GM19324 (cell line): ENCODE data around the gene FZD7.

Source experiments
- ATAC-seq: cut with Tn5 transposase; IDR thresholded peaks from one replicate; pipeline ENCODE4 v1.9.1; 2021; ENCODE audit warnings: mild to moderate bottlenecking, moderate library complexity; ENCODE audit not compliant: unreplicated experiment, low FRiP score

Gene FZD7

GRCh38 chr2:202033317-202034248 lies at the start of gene FZD7:
Gene FZD7, plus strand, starts transcription at chr2:202033855. Its CDS starts 793 bp downstream, at chr2:202034648.
- peak; percentile 84 for ATAC-seq

DNA sequence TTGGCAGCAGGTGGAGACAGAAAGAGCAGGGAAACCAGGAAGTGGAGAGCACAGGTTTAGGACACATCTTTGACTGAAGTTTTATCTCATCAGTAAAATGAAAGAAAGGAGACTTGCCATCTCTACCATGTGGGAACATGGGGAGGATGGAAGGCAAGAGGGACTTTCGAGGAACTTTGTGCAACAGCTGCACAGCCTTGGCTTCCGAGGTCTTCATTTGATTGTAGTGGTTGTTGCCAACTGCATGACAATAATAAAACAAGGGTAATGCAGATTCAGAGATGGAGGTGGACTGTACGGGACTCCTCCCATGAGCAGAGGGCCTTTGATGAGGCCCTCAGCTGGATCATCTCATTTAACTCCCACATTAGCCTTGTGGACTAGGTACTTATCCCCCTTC lies 49.3 kb upstream of the FZD7 start:
- ATAC-seq: no peak

DNA sequence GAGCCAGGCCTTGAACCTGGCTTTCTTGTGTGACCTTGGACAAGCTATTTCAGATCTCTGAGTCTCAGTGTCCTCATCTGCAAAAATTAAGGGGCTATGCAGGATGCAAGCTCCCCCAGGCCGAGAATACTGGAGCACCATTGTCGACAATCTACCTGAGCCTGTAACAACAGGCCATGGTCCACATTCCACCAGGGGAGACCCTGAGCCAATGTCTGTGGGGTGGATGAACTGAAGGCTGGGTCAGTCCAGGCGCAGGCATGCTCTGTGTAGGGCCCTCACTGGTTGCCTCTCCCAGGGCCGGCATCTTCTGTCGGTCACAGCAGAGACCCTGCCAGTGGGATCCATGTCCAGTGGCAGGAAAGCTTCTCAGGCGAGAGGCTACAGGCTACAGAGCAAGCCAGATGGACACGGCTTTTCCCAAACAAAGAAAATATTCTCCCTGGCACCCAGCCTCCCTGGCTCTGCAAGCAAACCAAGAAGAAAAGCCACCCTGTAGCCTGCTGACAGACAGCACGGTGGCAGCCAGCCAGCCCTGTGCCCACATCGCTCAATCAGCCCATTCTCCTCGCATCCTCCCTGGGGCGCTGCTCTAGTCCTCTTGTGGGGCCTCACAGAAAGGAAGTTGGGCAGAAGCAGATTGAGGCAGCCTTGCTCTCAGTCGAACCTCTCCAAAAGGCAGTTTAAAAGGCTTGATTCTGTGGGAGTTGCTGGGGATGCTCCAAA lies 48.7 kb upstream of the FZD7 start:
- no peak for ATAC-seq

DNA sequence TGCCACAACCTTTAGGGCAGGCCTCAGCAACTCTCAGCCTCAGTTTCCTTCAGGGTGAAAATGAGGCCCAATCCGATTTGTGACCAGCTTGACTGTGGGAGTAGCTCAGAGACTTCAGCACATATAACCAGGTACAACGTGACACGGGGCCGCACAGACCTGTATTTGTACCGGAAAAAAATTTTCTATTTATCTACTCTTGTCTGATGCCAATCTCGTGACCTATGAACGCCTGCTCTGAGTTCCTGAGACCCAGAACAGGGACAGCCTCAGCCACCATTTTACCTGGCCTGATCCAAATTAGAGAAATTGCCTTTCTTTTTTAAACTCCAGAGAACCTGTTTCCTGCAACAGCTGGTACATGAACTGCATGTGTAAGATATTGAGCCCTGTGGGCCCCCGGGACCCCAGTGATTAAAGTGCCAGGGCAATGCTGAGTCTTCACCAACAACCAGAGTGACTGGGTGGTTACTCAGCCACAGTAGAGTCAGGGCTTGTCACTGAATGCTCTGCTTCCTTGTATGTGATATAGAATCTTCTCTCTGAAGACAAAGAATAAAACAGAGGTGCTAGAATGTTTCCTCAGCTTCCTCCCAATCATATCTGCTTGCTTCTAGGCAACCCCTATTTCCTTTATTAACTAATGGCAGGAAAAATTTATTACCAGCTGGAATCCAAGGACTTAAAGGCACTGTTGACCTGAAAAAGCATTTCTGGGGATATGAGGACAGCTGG lies 47.8 kb upstream of the FZD7 start:
- ATAC-seq: no peak

DNA sequence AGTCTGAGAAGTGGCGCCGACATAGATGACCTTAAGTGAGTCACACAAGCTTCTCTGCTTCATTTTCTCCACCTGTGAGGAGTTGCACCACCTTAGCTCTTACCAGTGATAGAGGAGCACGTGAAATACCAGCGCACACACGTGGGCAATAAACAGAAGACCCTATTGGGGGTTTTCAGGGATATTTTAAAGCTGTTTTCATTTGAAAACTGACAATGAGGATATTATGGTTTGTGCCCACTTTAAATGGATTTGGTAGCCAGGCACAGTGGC lies 47.3 kb upstream of the FZD7 start:
- no peak for ATAC-seq

DNA sequence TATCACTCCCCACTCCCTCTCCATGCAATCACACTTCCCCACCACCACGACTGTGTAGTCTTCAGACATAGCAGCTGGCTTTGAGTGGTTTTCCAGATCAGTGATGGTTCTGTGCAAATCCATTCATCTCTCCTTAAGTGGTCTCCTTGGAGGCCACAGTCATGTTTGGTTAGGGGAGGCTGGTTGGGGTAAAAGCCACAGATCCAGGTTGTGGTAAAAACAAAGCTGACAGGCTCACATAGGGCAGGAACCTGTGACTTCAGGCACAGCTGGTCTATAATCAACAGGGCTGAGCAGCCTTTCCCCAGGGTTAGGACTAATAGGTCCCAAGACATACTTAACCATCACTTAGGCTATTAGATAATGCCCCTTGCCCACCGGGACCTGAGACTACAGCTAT lies 46.2 kb upstream of the FZD7 start:
- no peak for ATAC-seq

DNA sequence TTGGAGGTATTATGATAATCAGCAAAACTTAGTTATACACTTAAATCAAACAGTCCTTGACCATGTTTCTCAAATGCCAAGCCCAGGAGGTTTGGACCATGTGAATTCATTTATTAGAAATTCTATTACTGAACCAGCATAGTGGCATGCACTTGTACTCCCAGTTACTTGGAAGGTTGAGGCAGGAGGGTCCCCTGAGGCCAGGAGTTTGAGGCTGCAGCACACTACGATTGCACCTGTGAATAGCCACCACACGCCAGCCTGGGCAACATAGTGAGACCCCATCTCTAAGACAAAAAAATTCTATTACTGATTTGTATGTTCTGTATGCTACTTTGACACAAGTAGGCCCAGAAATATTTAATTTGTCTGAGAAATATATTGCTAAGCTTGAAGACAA lies 43.6 kb upstream of the FZD7 start:
- no peak for ATAC-seq

DNA sequence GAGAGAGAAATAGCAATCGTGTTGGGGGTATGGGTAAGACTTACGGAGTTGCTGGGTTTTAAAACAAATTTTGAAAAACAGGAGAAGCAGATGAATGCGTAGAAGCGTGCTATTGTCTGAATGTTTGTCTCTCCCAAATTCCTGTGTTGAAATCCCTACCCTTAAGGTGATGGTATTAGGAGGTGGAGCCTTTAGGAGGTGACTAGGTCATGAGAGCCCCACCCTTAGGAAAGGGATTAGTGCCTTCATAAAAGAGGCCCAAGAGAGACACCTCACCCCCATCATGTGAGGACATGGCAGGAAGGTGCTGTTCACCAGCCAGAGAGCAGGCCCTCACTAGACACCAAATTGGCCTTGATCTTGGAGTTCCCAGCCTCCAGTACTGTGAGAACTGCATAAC lies 40.7 kb upstream of the FZD7 start:
- no peak for ATAC-seq

- no peak for ATAC-seq
These were observed 38.5 kb upstream of the FZD7 start for GRCh38 chr2:201994973-201995638.

- ATAC-seq: no peak
These were observed 37.6 kb upstream of the FZD7 start for GRCh38 chr2:201996006-201996405.

- no peak for ATAC-seq
These were observed 36.9 kb upstream of the FZD7 start for GRCh38 chr2:201996679-201997314.

DNA sequence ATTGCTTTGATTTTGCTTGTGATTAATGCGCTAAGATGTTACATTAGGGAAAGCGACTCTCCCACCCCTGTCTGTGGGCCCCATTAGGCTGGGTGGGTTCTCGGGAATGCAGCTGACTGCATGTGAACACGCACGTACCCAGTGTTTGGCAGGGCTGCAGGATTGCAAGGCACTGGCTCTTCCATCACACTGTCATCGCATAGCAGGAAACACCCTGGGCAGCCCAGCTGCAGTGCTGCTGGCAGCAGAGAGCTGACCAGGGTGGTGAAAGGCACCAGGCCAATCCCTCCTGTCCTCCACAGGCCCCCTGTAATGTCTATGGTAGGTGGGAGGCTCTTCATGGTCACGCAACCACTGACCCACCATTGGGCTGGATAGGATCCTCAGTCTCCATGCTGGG lies 34.4 kb upstream of the FZD7 start:
- no peak for ATAC-seq

DNA sequence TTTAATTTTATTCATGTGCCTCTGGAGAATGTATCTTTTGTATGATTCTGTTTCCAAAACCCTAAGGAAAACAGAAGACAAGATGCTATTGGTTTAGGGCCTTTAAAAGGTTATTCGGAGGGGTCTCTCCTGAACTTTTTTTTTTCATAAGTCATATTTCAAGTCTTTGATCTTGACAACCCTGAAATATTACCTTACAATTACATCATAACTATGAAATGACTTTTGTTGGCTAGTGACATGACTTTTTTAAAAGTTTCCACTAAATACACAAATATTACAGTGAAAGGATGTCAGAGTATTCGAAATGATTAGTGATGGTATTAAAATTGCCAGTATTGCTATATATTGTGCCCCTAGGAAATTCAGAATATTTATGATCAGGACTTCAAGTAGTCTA lies 31.8 kb upstream of the FZD7 start:
- ATAC-seq: no peak

GRCh38 chr2:202002381-202002780 lies 31.3 kb upstream of the FZD7 start:
- ATAC-seq: no peak

GRCh38 chr2:202005272-202005887 lies 28.3 kb upstream of the FZD7 start:
- no peak for ATAC-seq

- no peak for ATAC-seq
These were observed 27.4 kb upstream of the FZD7 start for GRCh38 chr2:202006301-202006700.

DNA sequence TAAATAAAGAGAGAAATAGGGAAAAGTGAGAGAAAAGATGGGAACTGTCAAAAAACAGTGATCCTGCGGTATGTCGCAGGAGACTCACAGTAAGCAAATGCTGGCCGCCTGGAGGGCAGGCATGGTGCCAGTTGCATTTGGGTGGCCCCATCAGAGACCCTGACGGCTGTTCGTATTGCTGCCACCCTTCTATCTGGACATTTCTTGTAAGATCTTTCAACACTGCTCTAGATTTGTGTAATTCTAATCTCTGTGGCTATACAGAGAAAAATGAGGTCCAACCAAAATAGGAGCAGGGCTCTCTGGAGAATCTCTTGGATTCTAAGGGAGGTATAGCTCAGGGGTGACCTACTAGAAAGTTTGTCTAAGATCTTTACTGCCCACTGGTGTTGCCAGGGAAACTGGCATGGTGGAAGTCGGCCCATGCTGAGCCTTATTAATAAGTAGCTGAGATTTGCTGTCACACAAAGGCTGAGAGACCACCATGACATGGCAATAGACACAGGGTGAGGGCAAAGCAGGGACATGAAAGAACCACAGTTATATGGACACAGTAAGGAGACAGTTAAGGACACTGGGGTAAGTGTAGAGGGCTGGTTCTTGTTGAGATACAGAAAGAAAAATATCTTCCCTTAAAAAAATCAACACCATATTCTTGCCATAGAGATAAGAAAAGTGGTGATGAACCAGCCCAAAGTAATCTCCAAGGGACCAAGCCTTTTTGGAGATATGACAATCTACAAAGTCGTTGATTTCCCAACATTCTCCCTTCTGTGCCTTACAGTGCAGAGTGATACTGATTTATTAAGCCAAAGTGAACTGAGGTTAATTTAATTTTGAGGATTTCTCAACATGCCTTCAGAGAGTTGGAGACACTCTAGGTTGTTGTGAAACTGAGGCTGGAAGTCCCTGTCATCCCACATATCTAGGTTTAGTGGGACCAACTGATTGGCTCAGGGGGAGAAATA lies 26.4 kb upstream of the FZD7 start:
- ATAC-seq: no peak

- no peak for ATAC-seq
These were observed 25.7 kb upstream of the FZD7 start for GRCh38 chr2:202007983-202008354.

- no peak for ATAC-seq
These were observed 24.6 kb upstream of the FZD7 start for GRCh38 chr2:202009019-202009481.
